ENCODE results near the gene VAT1.

DNA sequence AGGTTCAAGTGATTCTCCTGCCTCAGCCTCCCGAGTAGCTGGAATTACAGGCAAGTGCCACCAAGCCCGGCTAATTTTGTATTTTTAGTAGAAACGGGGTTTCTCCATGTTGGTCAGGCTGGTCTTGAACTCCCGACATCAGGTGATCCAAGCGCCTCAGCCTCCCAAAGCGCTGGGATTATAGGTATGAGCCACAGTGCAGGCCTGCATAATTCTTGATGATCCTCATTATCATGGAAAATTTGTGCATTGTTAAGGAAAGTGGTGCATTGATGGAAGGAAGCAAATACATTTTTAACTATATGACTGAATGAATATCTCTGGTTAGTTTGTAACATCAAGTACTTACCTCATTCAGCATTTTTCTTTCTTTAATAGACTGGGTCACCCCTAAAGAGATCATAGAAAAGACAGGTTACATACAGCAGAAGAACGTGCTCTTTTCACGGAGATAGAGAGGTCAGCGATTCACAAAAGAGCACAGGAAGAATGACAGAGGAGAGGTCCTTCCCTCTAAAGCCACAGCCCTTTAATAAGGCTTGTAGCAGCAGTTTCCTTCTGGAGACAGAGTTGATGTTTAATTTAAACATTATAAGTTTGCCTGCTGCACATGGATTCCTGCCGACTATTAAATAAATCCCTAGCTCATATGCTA lies 40.9 kb upstream of the VAT1 start:
- TF ChIP-seq POLR2A (IDR thresholded peaks at IDR 0.05; ENCODE audit: low read length) (no peak), GATA1 (IDR thresholded peaks at IDR 0.05; ENCODE audit: low read depth, low read length) (no peak)

Measured in erythroblast (primary cell).